Measurements from ENCODE around the gene ATCAY.

The ATCAY gene

DNA sequence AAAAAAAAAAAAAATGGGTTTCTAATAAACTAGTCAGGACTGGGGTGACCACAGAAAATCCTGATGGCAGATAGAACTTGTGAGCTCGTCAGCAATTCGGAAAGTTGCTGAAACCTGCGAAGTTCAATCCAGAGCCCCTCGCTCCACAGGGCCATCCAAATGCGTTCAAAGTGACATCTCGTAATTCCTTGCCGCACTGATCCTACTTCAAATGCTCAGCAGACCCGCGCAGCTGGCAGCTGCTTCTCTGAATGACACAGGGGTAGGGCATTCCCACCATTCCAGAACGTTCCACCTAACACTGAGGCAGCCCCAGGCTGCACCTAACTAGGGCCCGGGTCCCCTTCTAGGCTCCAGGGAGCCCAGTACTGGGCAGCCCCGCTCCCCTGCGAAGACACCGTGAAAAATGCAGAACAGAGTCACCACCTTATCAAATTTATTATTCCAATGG, 95.2 kb downstream of the ATCAY start:
- in situ Hi-C loops (cut with HindIII; ENCODE audit: low pct_ligation_motif_present, low sequenced_read_pairs) = no loop called here
- DNase-seq = no peak

DNA sequence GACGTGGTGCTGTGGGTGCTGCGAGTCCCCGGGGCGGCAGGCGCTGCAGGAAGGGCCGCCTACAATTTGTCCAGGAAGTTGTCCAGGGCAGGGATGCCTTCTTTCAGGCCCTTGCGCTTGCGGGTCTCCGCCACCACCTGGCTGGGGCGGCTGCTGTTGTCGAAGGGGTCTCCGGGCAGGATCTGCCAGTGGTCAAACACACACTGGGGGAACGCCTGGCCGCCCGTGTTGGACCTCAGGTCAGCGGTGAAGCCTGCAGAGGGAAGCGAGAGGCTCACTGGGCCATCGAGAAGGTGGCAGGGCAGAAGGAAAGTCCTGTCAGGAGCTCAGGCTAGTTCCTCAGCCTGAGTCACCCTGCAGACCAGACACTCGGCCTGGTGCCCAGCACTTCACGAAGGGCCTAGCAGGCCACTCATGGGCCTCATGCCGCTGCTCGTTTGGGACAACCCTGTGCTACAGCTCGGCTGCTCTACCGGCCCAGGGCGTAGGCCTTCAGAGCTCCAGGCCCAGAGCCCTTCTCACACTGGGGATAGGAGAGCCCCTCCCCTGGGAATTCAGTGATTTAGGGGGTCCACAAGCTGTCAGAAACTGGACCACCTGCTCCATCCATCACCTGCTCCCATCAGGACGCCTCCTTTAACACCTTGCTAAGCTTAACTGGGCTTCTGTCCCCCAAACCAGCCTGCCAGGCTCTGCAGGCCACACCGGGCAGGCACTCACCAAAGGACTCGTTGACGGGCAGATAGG, 96.2 kb downstream of the ATCAY start:
- Histone ChIP-seq H3K36me3 (replicated peaks) (peaks cover 71% of the 10 kb centered on the region), H3K27ac (no peak overlapping the region), H3K4me3 (ENCODE audit: low read depth, low read length) (no peak overlapping the region), H3K27me3 (replicated peaks) (no peaks in the 10 kb centered on the region)
- TF ChIP-seq, protein P1, sequence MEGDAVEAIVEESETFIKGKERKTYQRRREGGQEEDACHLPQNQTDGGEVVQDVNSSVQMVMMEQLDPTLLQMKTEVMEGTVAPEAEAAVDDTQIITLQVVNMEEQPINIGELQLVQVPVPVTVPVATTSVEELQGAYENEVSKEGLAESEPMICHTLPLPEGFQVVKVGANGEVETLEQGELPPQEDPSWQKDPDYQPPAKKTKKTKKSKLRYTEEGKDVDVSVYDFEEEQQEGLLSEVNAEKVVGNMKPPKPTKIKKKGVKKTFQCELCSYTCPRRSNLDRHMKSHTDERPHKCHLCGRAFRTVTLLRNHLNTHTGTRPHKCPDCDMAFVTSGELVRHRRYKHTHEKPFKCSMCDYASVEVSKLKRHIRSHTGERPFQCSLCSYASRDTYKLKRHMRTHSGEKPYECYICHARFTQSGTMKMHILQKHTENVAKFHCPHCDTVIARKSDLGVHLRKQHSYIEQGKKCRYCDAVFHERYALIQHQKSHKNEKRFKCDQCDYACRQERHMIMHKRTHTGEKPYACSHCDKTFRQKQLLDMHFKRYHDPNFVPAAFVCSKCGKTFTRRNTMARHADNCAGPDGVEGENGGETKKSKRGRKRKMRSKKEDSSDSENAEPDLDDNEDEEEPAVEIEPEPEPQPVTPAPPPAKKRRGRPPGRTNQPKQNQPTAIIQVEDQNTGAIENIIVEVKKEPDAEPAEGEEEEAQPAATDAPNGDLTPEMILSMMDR (IDR thresholded peaks at IDR 0.05; ENCODE audit: low read depth, low read length, missing control alignments) = no peak
- no peak for DNase-seq
- in situ Hi-C loops (cut with HindIII; ENCODE audit: low pct_ligation_motif_present, low sequenced_read_pairs) = no loop called here

More for the DNA sequence above, 95.2 kb downstream of the ATCAY start:
- TF ChIP-seq, protein P1 (IDR thresholded peaks at IDR 0.05; ENCODE audit: low read depth, low read length, missing control alignments) = no peak
- H3K27ac ChIP-seq = no peak overlapping the region
- no peak overlapping the region for H3K4me3 ChIP-seq (ENCODE audit: low read depth, low read length)
- peaks cover 62% of the 10 kb centered on the region for H3K36me3 ChIP-seq (replicated peaks)
- H3K27me3 ChIP-seq (replicated peaks) = no peaks in the 10 kb centered on the region
